ENCODE results near the gene M1AP. TPM values are rescaled to one million over a fixed set of nuclear protein-coding genes. Genes with fewer than 3 reads are reported as not detected.

M1AP gene
- total and polyA plus RNA-seq, 4 experiments from 2014 or later: 0.47 TPM; not detected in 3

DNA sequence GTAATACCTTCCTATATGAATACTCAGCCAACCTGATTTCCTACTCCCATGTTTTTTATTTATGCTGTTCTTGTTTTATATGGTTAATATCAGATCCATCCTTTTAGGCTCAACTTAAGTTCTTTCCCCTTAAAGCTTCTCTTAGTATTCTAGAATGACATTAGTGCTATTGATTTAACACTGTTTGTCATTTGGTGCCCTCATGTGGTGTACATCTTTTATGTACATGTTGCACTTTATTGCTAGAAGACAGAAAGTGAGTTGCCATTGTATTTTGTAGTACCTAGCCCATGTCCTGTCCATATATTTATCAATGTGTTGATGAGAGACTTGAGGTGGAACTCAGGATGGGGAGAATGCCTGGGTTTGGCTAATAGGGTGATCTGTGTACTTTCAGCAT lies 115.9 kb downstream of the M1AP start:
- peak overlapping the region in 6 of 7 donors; percentile 3 to 93 (median 30) for H3K27ac Mint-ChIP-seq
- no peaks in the 10 kb centered on the region for H3K9me3 ChIP-seq (ENCODE audit: control insufficient read depth in 1 of 2, low read length in 2 of 2)
- no peak overlapping the region for H3K4me3 ChIP-seq (ENCODE audit: low read length in 2 of 2)
- peaks cover 0 to under 1% of the 10 kb centered on the region in 2 donors for H3K27me3 Mint-ChIP-seq
- peaks cover 9% of the 10 kb centered on the region for H3K36me3 ChIP-seq (ENCODE audit: insufficient read depth, low read length)
- peaks cover 31% of the 10 kb centered on the region for H3K4me1 ChIP-seq (ENCODE audit: insufficient read depth, low read length)
- H3K36me3 Mint-ChIP-seq: peaks cover 19 to 35% of the 10 kb centered on the region in 2 donors
- peak in 4 of 5 donors; percentile 39 to 56 (median 46) for DNase-seq
- peaks cover 19 to 44% (median 34%) of the 10 kb centered on the region in 4 donors for H3K4me1 Mint-ChIP-seq
- ChIA-PET POLR2A (ENCODE audit: partially characterized antibody) (interaction anchor here (0.7 to 6.3 kb wide), 9 partner anchors 16 to 282 kb away, joined by 3 to 87 read pairs (median 8); partner anchors contain the start of genes C2orf81, CCDC142, INO80B and MRPL53), CTCF (ENCODE audit: partially characterized antibody) (interaction anchor here (0.8 to 6.4 kb wide), 22 partner anchors 22 to 709 kb away, joined by 3 to 63 read pairs (median 4); partner anchors contain the start of genes BOLA3, C2orf81, CCDC142 and MRPL53)
- intact Hi-C loops (cut with micrococcal nuclease): loop anchor here (1.0 to 5.0 kb wide), 2 partner anchors 49 to 265 kb away; partner anchors contain the start of gene TTC31
- no peak overlapping the region for H3K27ac ChIP-seq (ENCODE audit: low read depth, low read length)
- H3K9me3 Mint-ChIP-seq: no peaks in the 10 kb centered on the region
- H3K27me3 ChIP-seq (ENCODE audit: insufficient read depth, low read length): no peaks in the 10 kb centered on the region
- peak overlapping the region; percentile 13 to 78 (median 56) for H3K4me3 Mint-ChIP-seq

DNA sequence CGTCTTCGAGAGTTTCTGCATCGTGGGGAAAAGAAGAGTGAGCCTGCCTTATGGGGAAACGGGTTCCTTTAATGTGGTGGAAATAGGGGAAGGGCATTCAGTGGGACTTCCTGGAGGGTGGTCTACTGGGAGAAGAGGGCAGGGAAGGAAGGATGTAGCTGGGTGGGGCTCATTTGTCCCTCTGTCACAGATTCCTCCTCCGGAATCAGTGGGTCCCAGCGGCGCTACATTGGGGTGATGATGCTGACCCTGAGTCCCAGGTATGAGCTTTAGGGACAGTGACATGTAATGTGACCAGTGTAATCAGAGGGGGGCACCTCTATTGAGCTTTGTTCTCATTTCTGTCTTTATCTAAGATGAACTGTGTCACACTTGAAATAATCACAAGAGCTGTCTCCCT lies 116.5 kb downstream of the M1AP start:
- H3K27ac ChIP-seq (ENCODE audit: low read depth, low read length): no peak overlapping the region
- no peaks in the 10 kb centered on the region for H3K9me3 ChIP-seq (ENCODE audit: control insufficient read depth in 1 of 2, low read length in 2 of 2)
- H3K27me3 ChIP-seq (ENCODE audit: insufficient read depth, low read length): no peaks in the 10 kb centered on the region
- CTCF ChIA-PET (ENCODE audit: partially characterized antibody): interaction anchor here (0.8 to 6.4 kb wide), 22 partner anchors 21 to 709 kb away, joined by 3 to 63 read pairs (median 4); partner anchors contain the start of genes BOLA3, C2orf81, CCDC142 and MRPL53
- POLR2A ChIA-PET (ENCODE audit: partially characterized antibody): interaction anchor here (0.7 to 6.3 kb wide), 10 partner anchors 15 to 140 kb away, joined by 3 to 87 read pairs (median 12); partner anchors contain the start of genes C2orf81, CCDC142, INO80B and MRPL53
- no peak for DNase-seq
- peaks cover 31% of the 10 kb centered on the region for H3K4me1 ChIP-seq (ENCODE audit: insufficient read depth, low read length)
- Mint-ChIP-seq H3K27ac (peak overlapping the region in 4 of 7 donors; percentile 77 to 95 (median 90)), H3K27me3 (no peaks in the 10 kb centered on the region), H3K9me3 (no peaks in the 10 kb centered on the region), H3K4me3 (peak overlapping the region; percentile 8 to 96 (median 58)), H3K4me1 (peaks cover 19 to 45% (median 35%) of the 10 kb centered on the region in 4 donors), H3K36me3 (peaks cover 25 to 41% of the 10 kb centered on the region in 2 donors)
- intact Hi-C loops (cut with micrococcal nuclease): loop anchor here (1.0 to 5.0 kb wide), 2 partner anchors 48 to 264 kb away; partner anchors contain the start of gene TTC31
- peaks cover 14% of the 10 kb centered on the region for H3K36me3 ChIP-seq (ENCODE audit: insufficient read depth, low read length)
- H3K4me3 ChIP-seq (ENCODE audit: low read length in 2 of 2): no peak overlapping the region

DNA sequence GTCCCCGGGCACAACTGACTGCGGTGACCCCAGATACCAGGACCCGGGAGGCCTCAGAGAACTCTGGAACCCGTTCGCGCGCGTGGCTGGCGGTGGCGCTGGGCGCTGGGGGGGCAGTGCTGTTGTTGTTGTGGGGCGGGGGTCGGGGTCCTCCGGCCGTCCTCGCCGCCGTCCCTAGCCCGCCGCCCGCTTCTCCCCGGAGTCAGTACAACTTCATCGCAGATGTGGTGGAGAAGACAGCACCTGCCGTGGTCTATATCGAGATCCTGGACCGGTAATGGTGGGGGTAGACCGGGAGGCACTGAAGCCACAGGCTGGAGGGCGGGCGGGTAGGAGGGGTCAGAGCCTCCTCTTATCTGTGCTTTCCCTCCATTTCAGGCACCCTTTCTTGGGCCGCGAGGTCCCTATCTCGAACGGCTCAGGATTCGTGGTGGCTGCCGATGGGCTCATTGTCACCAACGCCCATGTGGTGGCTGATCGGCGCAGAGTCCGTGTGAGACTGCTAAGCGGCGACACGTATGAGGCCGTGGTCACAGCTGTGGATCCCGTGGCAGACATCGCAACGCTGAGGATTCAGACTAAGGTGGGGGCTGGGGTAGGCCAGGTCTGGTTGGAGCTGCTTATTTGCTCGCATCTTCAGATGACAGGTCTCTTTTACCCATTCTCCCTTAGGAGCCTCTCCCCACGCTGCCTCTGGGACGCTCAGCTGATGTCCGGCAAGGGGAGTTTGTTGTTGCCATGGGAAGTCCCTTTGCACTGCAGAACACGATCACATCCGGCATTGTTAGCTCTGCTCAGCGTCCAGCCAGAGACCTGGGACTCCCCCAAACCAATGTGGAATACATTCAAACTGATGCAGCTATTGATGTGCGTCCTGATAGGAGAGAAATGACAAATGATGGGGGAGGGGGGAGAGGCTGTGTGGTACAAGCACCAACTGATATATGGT lies 117.6 kb downstream of the M1AP start:
- Mint-ChIP-seq H3K27ac (peak overlapping the region; percentile 82 to 97 (median 93)), H3K27me3 (no peaks in the 10 kb centered on the region), H3K4me3 (peak overlapping the region; percentile 92 to 96 (median 94)), H3K36me3 (peaks cover 35 to 49% of the 10 kb centered on the region in 2 donors), H3K9me3 (no peaks in the 10 kb centered on the region), H3K4me1 (peaks cover 19 to 50% (median 40%) of the 10 kb centered on the region in 4 donors)
- ChIA-PET CTCF (ENCODE audit: partially characterized antibody) (interaction anchor here (0.8 to 6.4 kb wide), 12 partner anchors 15 to 285 kb away, joined by 3 to 63 read pairs (median 4); partner anchors contain the start of genes CCDC142, MRPL53, PCGF1 and TTC31), POLR2A (ENCODE audit: partially characterized antibody) (interaction anchor here (1.0 to 6.3 kb wide), 26 partner anchors 8 to 702 kb away, joined by 3 to 87 read pairs (median 8); partner anchors contain the start of genes C2orf81, CCDC142, INO80B and MOB1A)
- peaks cover 19% of the 10 kb centered on the region for H3K36me3 ChIP-seq (ENCODE audit: insufficient read depth, low read length)
- no peaks in the 10 kb centered on the region for H3K27me3 ChIP-seq (ENCODE audit: insufficient read depth, low read length)
- H3K27ac ChIP-seq (ENCODE audit: low read depth, low read length): peak overlapping the region; percentile 84
- H3K9me3 ChIP-seq (ENCODE audit: control insufficient read depth in 1 of 2, low read length in 2 of 2): no peaks in the 10 kb centered on the region
- H3K4me3 ChIP-seq (ENCODE audit: low read length in 2 of 2): peak overlapping the region; percentile 89 to 100
- DNase-seq: peak; percentile 41 to 79 (median 45)
- intact Hi-C loops (cut with micrococcal nuclease): loop anchor here (5.0 kb wide), 1 partner anchor 263 kb away; no protein-coding TSS in a partner anchor
- peaks cover 31% of the 10 kb centered on the region for H3K4me1 ChIP-seq (ENCODE audit: insufficient read depth, low read length)

DNA sequence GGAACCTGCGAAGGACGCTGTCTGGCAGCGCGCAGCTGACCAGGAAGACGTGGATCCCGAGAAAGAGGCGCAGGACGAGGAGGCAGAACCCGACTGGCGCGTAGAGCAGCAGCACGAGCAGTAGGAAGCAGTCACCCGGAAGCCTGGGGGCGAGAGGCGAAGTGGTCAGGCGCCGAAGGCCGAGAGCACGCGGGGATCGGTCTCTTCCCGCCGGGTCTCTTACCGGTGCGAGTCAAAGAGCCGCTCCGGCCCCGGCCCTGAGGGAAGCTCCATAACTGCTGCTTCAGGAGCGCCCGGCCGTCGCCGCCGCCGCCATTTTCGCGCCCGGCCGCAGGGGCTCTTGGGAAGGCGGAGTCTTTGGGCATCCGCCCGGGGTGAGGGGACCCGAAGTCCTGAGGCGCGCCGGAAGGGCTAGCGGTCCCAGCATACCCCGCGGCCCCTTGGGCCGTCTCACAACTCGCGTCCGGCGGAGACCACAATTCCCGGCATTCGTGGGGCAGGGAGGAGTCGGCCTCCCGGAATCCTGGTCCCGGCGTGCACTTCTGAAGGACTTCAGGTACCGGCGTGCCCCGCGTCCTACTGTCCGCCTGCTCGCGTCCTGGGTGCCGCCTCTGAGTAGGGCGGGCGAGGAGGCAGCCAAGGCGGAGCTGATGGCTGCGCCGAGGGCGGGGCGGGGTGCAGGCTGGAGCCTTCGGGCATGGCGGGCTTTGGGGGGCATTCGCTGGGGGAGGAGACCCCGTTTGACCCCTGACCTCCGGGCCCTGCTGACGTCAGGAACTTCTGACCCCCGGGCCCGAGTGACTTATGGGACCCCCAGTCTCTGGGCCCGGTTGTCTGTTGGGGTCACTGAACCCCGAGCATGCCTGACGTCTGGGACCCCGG lies 118.5 kb downstream of the M1AP start, which contains the start of the genes AUP1 and HTRA2:
AUP1 (minus strand) TSS at position 350 of the 882 bp plus-strand sequence; CDS start at position 273, 77 bp downstream.
HTRA2 (plus strand) TSS at position 577 of the 882 bp plus-strand sequence; CDS start at position 651, 74 bp downstream.
- peaks cover 35 to 49% of the 10 kb centered on the region in 2 donors for H3K36me3 Mint-ChIP-seq
- peak; percentile 83 to 88 (median 86) for DNase-seq
- peaks cover 31% of the 10 kb centered on the region for H3K4me1 ChIP-seq (ENCODE audit: insufficient read depth, low read length)
- POLR2A ChIA-PET (ENCODE audit: partially characterized antibody): interaction anchor here (1.0 to 6.3 kb wide), 23 partner anchors 9 to 701 kb away, joined by 3 to 87 read pairs (median 9); partner anchors contain the start of genes C2orf81, CCDC142, INO80B and MOB1A
- no peaks in the 10 kb centered on the region for H3K27me3 ChIP-seq (ENCODE audit: insufficient read depth, low read length)
- peak within 1 kb of the TSS; percentile 92 to 96 (median 94) for H3K4me3 Mint-ChIP-seq
- H3K4me1 Mint-ChIP-seq: peaks cover 19 to 50% (median 40%) of the 10 kb centered on the region in 4 donors
- no peaks in the 10 kb centered on the region for H3K9me3 Mint-ChIP-seq
- intact Hi-C loops (cut with micrococcal nuclease): loop anchor here (1.0 to 5.0 kb wide), 8 partner anchors 22 to 603 kb away; partner anchors contain the start of genes C2orf81, DGUOK, DOK1 and INO80B
- no peaks in the 10 kb centered on the region for H3K9me3 ChIP-seq (ENCODE audit: control insufficient read depth in 1 of 2, low read length in 2 of 2)
- peak within 1 kb of the TSS; percentile 89 to 100 for H3K4me3 ChIP-seq (ENCODE audit: low read length in 2 of 2)
- no peaks in the 10 kb centered on the region for H3K27me3 Mint-ChIP-seq
- H3K27ac ChIP-seq (ENCODE audit: low read depth, low read length): peak within 1 kb of the TSS; percentile 84
- H3K36me3 ChIP-seq (ENCODE audit: insufficient read depth, low read length): peaks cover 19% of the 10 kb centered on the region
- peak within 1 kb of the TSS; percentile 87 to 97 (median 94) for H3K27ac Mint-ChIP-seq
- CTCF ChIA-PET (ENCODE audit: partially characterized antibody): interaction anchor here (0.8 to 6.4 kb wide), 6 partner anchors 16 to 138 kb away, joined by 3 to 63 read pairs (median 4); partner anchors contain the start of genes CCDC142, PCGF1 and TTC31

DNA sequence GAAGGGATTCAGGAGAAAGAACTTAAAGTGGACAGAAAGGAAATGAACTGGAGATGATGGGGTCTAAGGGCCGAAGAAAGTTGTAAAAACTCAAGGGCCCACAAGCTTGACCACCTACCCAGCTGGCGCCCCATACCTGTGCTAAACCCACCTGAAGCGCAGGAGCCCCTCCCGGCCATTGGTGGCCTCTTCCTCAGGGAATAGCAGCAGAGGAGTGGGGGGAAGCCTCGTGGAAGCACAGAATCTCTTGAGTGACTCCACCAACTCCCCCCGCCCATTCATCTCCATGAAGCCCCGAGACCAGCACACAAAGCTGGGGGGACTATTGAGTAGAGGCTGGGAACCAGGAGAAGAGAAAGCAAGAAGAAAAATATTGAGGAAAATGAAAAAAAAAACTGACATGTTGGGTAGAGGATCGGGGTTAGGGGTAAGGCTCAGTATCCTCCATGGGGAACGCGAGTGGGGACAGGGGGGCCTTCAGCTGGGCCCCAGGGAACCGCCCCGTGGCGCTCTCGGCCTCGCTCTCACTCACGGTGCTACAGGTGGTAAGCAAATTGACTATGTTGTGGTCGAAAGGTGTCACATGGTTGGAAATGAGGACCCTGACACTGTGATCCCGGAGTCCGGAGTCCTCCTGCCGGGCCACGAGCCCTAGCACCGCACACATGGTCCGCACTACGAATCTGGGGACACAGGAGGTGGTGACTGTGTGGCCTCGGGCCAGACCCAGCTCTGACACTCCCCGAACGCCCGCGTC lies 119.4 kb downstream of the M1AP start:
- Histone ChIP-seq H3K27ac (ENCODE audit: low read depth, low read length) (peak overlapping the region; percentile 84), H3K4me1 (ENCODE audit: insufficient read depth, low read length) (peaks cover 31% of the 10 kb centered on the region), H3K4me3 (ENCODE audit: low read length in 2 of 2) (peak overlapping the region; percentile 89 to 100), H3K36me3 (ENCODE audit: insufficient read depth, low read length) (peaks cover 19% of the 10 kb centered on the region), H3K9me3 (ENCODE audit: control insufficient read depth in 1 of 2, low read length in 2 of 2) (no peaks in the 10 kb centered on the region), H3K27me3 (ENCODE audit: insufficient read depth, low read length) (no peaks in the 10 kb centered on the region)
- peaks cover 35 to 49% of the 10 kb centered on the region in 2 donors for H3K36me3 Mint-ChIP-seq
- POLR2A ChIA-PET (ENCODE audit: partially characterized antibody): interaction anchor here (0.7 to 6.3 kb wide), 16 partner anchors 9 to 309 kb away, joined by 3 to 87 read pairs (median 12); partner anchors contain the start of genes C2orf81, CCDC142, INO80B and MRPL53
- no peaks in the 10 kb centered on the region for H3K27me3 Mint-ChIP-seq
- CTCF ChIA-PET (ENCODE audit: partially characterized antibody): interaction anchor here (3.5 to 6.4 kb wide), 2 partner anchors 25 to 46 kb away, joined by 17 to 63 read pairs; partner anchors contain the start of genes CCDC142 and TTC31
- intact Hi-C loops (cut with micrococcal nuclease): loop anchor here (1.0 to 2.0 kb wide), 7 partner anchors 21 to 602 kb away; partner anchors contain the start of genes C2orf81, DGUOK, DOK1 and INO80B
- H3K27ac Mint-ChIP-seq: peak overlapping the region; percentile 87 to 97 (median 94)
- no peak for DNase-seq
- peak overlapping the region; percentile 92 to 96 (median 94) for H3K4me3 Mint-ChIP-seq
- H3K9me3 Mint-ChIP-seq: no peaks in the 10 kb centered on the region
- peaks cover 19 to 50% (median 40%) of the 10 kb centered on the region in 4 donors for H3K4me1 Mint-ChIP-seq
